Uterus (tissue), 4 donors: ENCODE measurements around the gene NFX1. TPM values are rescaled to one million over a fixed set of nuclear protein-coding genes. Genes with fewer than 3 reads are reported as not detected.
A peak's percentile ranks its signal among the peaks of the same experiment; 100 is the strongest.
"Not testable (repeated sequence)": the region's sequence is repeated elsewhere in the genome, so short reads cannot be mapped to it uniquely, and the experiment has no call there.

ENCODE experiments used
- DNase-seq, 2 donors: peaks; one replicate each; pipeline ENCODE4 v3.0.0-alpha.2; 2019 to 2020
- H3K27ac ChIP-seq, 2 donors: fragments of 200-600 bp; sonication (generic); 1 replicate in 1 of 2; 2 replicates in 1 of 2; pipeline ENCODE4 v1.5.1; 2016 to 2018
- H3K27me3 ChIP-seq, 2 donors: fragments of 200-600 bp; sonication (generic); one replicate each; pipeline ENCODE4 v1.5.1; 2018 to 2019; ENCODE audit warnings: control low read depth in 1 of 2
- H3K36me3 ChIP-seq, 2 donors: fragments of 200-600 bp; sonication (generic); one replicate each; pipeline ENCODE4 v1.5.1; 2019; ENCODE audit warnings: control low read depth in 1 of 2
- H3K4me1 ChIP-seq, 2 donors: fragments of 200-600 bp; sonication (generic); one replicate each; pipeline ENCODE4 v1.5.1; 2018 to 2019; ENCODE audit warnings: control low read depth in 1 of 2
- H3K4me3 ChIP-seq, 2 donors: fragments of 200-600 bp; sonication (generic); 1 replicate in 1 of 2; 2 replicates in 1 of 2; pipeline ENCODE4 v1.5.1; 2018 to 2019; ENCODE audit warnings: mild to moderate bottlenecking in 1 of 2
- H3K9me3 ChIP-seq, 2 donors: fragments of 200-600 bp; sonication (generic); one replicate each; pipeline ENCODE4 v1.5.1; 2019; ENCODE audit warnings: control low read depth in 1 of 2
- CTCF ChIP-seq, 4 experiments: fragments of 200-600 bp in 2 of 4; fragments of 450-650 bp in 2 of 4; sonication (generic) in 2 of 4; IDR thresholded peaks; one replicate each; pipeline ENCODE4 v1.5.1; 2016 to 2019; ENCODE audit warnings: antibody characterized with exemption in 4 of 4, mild to moderate bottlenecking in 2 of 4, moderate library complexity in 1 of 4
- POLR2A ChIP-seq, 2 donors: fragments of 450-650 bp; IDR thresholded peaks; one replicate each; pipeline ENCODE4 v1.6.1; 2016; ENCODE audit warnings: antibody characterized with exemption in 2 of 2, mild to moderate bottlenecking in 1 of 2, moderate library complexity in 1 of 2
- intact Hi-C: fragments of 100-400 bp; cut with DNase I; formaldehyde crosslinking; loops from one replicate; pipeline ENCODE4 v1.15.1; 2023; ENCODE audit warnings: low total_unique reads
- total RNA-seq, 4 donors: library from RNA; depleted of rRNA in 3 of 4; stranded (reverse); fragments of >200 nt in 3 of 4; gene quantifications; one replicate each; pipeline versions ENCODE4 v1.1.0 to v1.2.4, GENCODE V29; 2014 to 2023
- donor health status: DM: yes; HTN: yes; CAD: no.

NFX1 gene
- total RNA-seq, 4 donors from 2014 or later: 18.5 to 52.9 (median 27.9) TPM

DNA sequence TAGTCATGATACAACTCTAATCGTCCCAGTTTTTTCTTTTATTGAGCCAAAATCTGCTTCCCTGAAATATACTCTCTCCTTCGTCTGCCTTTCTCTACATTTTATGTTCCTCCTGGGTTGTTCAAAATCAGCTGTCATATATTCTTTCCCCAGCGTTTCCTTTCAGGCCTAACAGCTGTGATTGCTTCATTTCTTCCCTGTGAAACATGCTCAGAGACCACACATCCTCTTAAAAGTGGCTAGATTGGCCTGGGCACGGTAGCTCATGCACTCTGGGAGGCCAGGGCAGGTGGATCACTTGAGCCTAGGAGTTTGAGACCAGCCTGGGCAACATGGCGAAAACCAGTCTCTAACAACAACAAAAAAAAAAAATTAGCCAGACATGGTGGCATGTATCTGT lies 25.1 kb downstream of the NFX1 start:
- no peak for DNase-seq
- H3K4me3 ChIP-seq: no peak overlapping the region
- H3K9me3 ChIP-seq: no peaks in the 10 kb centered on the region
- H3K27ac ChIP-seq: no peak overlapping the region
- no peaks in the 10 kb centered on the region for H3K4me1 ChIP-seq
- no peaks in the 10 kb centered on the region for H3K36me3 ChIP-seq
- no peaks in the 10 kb centered on the region for H3K27me3 ChIP-seq
- TF ChIP-seq POLR2A (IDR thresholded peaks at IDR 0.05) (no peak), CTCF (IDR thresholded peaks at IDR 0.05) (no peak)
- intact Hi-C loops: no loop called here

GRCh38 chr9:33317136-33317535 lies 26.8 kb downstream of the NFX1 start:
- intact Hi-C loops, H3K9me3 ChIP-seq, H3K4me1 ChIP-seq, H3K4me3 ChIP-seq, H3K36me3 ChIP-seq, H3K27ac ChIP-seq, H3K27me3 ChIP-seq, DNase-seq: not testable (repeated sequence)

GRCh38 chr9:33318225-33318624 lies 27.9 kb downstream of the NFX1 start:
- no peak for DNase-seq
- Histone ChIP-seq H3K4me1 (no peaks in the 10 kb centered on the region), H3K27ac (no peak overlapping the region), H3K27me3 (no peaks in the 10 kb centered on the region), H3K9me3 (no peaks in the 10 kb centered on the region), H3K36me3 (no peaks in the 10 kb centered on the region), H3K4me3 (no peak overlapping the region)
- intact Hi-C loops: no loop called here
- no peak for TF ChIP-seq POLR2A (IDR thresholded peaks at IDR 0.05)
- TF ChIP-seq CTCF (IDR thresholded peaks at IDR 0.05): no peak

- H3K36me3 ChIP-seq: no peaks in the 10 kb centered on the region
- intact Hi-C loops: no loop called here
- H3K27ac ChIP-seq: no peak overlapping the region
Measured at GRCh38 chr9:33318781-33319180, 28.5 kb downstream of the NFX1 start.

GRCh38 chr9:33320230-33320567 lies 29.9 kb downstream of the NFX1 start:
- no peak for TF ChIP-seq POLR2A (IDR thresholded peaks at IDR 0.05)
- TF ChIP-seq CTCF (IDR thresholded peaks at IDR 0.05): no peak
- Histone ChIP-seq H3K4me1 (no peaks in the 10 kb centered on the region), H3K4me3 (no peak overlapping the region), H3K27ac (peak overlapping the region in 1 of 2 donors; percentile 49), H3K36me3 (no peaks in the 10 kb centered on the region), H3K27me3 (no peaks in the 10 kb centered on the region), H3K9me3 (no peaks in the 10 kb centered on the region)
- DNase-seq: no peak
- intact Hi-C loops: no loop called here

More at GRCh38 chr9:33318781-33319180, 28.5 kb downstream of the NFX1 start:
- H3K9me3 ChIP-seq: no peaks in the 10 kb centered on the region
- no peak for DNase-seq
- TF ChIP-seq CTCF (IDR thresholded peaks at IDR 0.05) (no peak), POLR2A (IDR thresholded peaks at IDR 0.05) (no peak)
- H3K4me3 ChIP-seq: no peak overlapping the region
- no peaks in the 10 kb centered on the region for H3K27me3 ChIP-seq
- no peaks in the 10 kb centered on the region for H3K4me1 ChIP-seq

DNA sequence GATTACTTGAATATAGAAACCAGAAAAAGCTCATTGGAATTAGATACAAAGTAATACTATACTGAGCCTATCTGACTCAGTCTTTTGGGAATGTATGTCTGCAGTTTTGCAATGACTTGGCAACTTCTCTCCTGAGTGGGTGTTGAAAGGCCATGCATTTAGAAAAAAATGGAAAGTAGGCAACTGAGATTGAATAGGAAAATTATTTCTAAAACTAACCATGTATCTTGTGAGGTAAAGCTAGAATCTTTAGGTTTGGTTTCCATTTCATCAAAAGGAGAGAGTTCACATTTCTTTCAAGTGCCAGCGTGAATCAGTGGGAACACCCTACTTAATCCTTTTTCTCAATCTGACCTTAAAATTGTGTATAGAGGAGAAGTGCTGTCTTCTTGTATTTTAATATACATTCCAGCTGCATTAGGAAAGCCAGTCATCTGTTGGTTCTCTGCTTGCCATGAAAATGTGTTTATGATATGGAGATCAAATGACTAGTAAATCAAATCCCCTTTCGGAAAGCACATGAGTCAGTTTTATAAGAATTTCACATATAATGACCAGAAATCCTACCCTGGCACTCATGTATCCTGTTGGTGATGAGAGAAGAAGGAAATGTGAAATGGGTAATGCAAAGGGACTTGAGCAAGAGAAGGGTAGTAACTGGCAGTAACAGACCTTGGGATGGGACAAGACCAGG lies 30.4 kb downstream of the NFX1 start:
- H3K9me3 ChIP-seq: no peaks in the 10 kb centered on the region
- no peak overlapping the region for H3K4me3 ChIP-seq
- TF ChIP-seq POLR2A (IDR thresholded peaks at IDR 0.05) (no peak), CTCF (IDR thresholded peaks at IDR 0.05) (no peak)
- no peaks in the 10 kb centered on the region for H3K36me3 ChIP-seq
- peak overlapping the region in 1 of 2 donors; percentile 49 for H3K27ac ChIP-seq
- peak in 1 of 2 donors; percentile 27 for DNase-seq
- intact Hi-C loops: no loop called here
- no peaks in the 10 kb centered on the region for H3K27me3 ChIP-seq
- H3K4me1 ChIP-seq: no peaks in the 10 kb centered on the region
